Natural killer cell (primary cell): Measurements from ENCODE around the gene FOXP1. TPM values are rescaled to one million over a fixed set of nuclear protein-coding genes. Genes with fewer than 3 reads are reported as not detected.

Experiments used
- ATAC-seq, 3 donors: fragments of 150-1000 bp in 2 of 3; fragments of 200-7000 bp in 1 of 3; cut with Tn5 transposase; 1 replicate in 1 of 3; 2 replicates in 2 of 3; pipeline ENCODE4 v1.10.0; 2021; ENCODE audit warnings: mild to moderate bottlenecking in 2 of 3, moderate library complexity in 2 of 3
- DNase-seq, 2 donors: peaks; one replicate each; pipeline versions ENCODE4 v3.0.0 to v3.0.0-alpha.2; 2013 to 2021; ENCODE audit warnings: mixed read lengths in 1 of 2
- H3K27ac ChIP-seq: one replicate; pipeline ENCODE4 v1.5.1; 2013; ENCODE audit warnings: mild to moderate bottlenecking, low read length
- H3K27me3 ChIP-seq: one replicate; pipeline ENCODE4 v1.6.1; 2013; ENCODE audit warnings: low read length; ENCODE audit not compliant: control insufficient read depth, insufficient read depth
- H3K36me3 ChIP-seq: one replicate; pipeline ENCODE4 v1.6.1; 2013; ENCODE audit warnings: low read length; ENCODE audit not compliant: control insufficient read depth, insufficient read depth
- H3K4me1 ChIP-seq: one replicate; pipeline ENCODE4 v1.6.1; 2013; ENCODE audit warnings: low read length; ENCODE audit not compliant: control insufficient read depth, insufficient read depth
- H3K4me3 ChIP-seq: one replicate; pipeline ENCODE4 v1.5.1; 2013; ENCODE audit warnings: low read length
- H3K9me3 ChIP-seq: one replicate; pipeline ENCODE4 v1.6.1; 2013; ENCODE audit warnings: low read length; ENCODE audit not compliant: control insufficient read depth, insufficient read depth
- H3K27ac Mint-ChIP-seq, 2 donors: one replicate each; pipeline ENCODE4 v1.8.0; 2022; ENCODE audit warnings: mild to moderate bottlenecking in 2 of 2, mixed read lengths in 2 of 2, moderate library complexity in 1 of 2
- H3K27me3 Mint-ChIP-seq, 2 donors: one replicate each; pipeline ENCODE4 v1.8.0; 2022; ENCODE audit warnings: low read depth in 2 of 2, mixed read lengths in 2 of 2
- H3K36me3 Mint-ChIP-seq: one replicate; pipeline ENCODE4 v1.8.0; 2022; ENCODE audit warnings: mixed read lengths
- H3K4me1 Mint-ChIP-seq, 2 donors: one replicate each; pipeline ENCODE4 v1.8.0; 2022; ENCODE audit warnings: mixed read lengths in 2 of 2
- H3K4me3 Mint-ChIP-seq: one replicate; pipeline ENCODE4 v1.8.0; 2022; ENCODE audit warnings: mild to moderate bottlenecking, moderate library complexity, mixed read lengths
- H3K9me3 Mint-ChIP-seq, 2 donors: one replicate each; pipeline ENCODE4 v1.8.0; 2022; ENCODE audit warnings: mixed read lengths in 2 of 2
- WGBS: methylation state at CpG from one replicate; pipeline ENCODE4 v1.1.7; 2013; ENCODE audit warnings: missing lambda C conversion rate; ENCODE audit not compliant: insufficient coverage; 5-methylcytosine and 5-hydroxymethylcytosine counted together
- intact Hi-C: fragments of 100-400 bp; cut with micrococcal nuclease; formaldehyde crosslinking; loops from one replicate; pipeline ENCODE4 v1.14.2; 2022
- total RNA-seq, 4 donors: library from RNA; stranded (reverse); fragments of 120-200 nt in 1 of 4; gene quantifications; one replicate each; pipeline versions ENCODE4 v1.2.3 to v1.2.4, GENCODE V29; 2013 to 2022
- TF ChIP-seq, protein P1 (sequence below): fragments of 200-600 bp; IDR thresholded peaks from one replicate; pipeline ENCODE4 v1.8.0; 2022; ENCODE audit warnings: antibody characterized with exemption

The FOXP1 gene
- total RNA-seq, 3 donors from 2014 or later (not counting 1 experiment from before 2014, with no cell fraction given), result 166 to 185 (median 166) TPM

DNA sequence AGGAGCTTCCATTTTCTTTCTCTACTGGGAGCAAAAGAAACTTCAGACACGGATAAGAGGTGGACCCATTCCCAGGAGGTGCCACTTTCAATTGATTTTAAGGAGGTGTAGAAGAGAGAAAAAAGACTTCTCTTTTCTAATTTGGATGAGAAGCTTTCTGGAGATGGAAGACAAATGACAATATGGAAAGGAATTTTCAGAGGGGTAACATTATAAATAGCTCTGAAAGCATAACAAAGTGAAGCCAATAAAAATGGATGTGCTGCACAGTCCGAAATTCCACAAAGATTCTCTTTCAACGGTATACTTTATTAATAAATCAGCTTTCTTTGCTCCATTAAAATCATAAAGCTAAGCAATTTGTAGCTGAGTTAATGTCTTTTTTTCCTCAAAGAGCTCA is 663.9 kb downstream of the FOXP1 start:
- H3K4me3 ChIP-seq, result no peak overlapping the region
- peaks cover 2% of the 10 kb centered on the region for H3K27me3 ChIP-seq
- TF ChIP-seq, protein P1, sequence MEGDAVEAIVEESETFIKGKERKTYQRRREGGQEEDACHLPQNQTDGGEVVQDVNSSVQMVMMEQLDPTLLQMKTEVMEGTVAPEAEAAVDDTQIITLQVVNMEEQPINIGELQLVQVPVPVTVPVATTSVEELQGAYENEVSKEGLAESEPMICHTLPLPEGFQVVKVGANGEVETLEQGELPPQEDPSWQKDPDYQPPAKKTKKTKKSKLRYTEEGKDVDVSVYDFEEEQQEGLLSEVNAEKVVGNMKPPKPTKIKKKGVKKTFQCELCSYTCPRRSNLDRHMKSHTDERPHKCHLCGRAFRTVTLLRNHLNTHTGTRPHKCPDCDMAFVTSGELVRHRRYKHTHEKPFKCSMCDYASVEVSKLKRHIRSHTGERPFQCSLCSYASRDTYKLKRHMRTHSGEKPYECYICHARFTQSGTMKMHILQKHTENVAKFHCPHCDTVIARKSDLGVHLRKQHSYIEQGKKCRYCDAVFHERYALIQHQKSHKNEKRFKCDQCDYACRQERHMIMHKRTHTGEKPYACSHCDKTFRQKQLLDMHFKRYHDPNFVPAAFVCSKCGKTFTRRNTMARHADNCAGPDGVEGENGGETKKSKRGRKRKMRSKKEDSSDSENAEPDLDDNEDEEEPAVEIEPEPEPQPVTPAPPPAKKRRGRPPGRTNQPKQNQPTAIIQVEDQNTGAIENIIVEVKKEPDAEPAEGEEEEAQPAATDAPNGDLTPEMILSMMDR, result no peak
- Mint-ChIP-seq H3K27me3 (peaks cover 7 to 16% of the 10 kb centered on the region in 2 donors), H3K4me1 (no peaks in the 10 kb centered on the region), H3K36me3 (no peaks in the 10 kb centered on the region), H3K9me3 (no peaks in the 10 kb centered on the region), H3K27ac (no peak overlapping the region), H3K4me3 (no peak overlapping the region)
- H3K27ac ChIP-seq, result no peak overlapping the region
- no peaks in the 10 kb centered on the region for H3K36me3 ChIP-seq
- H3K9me3 ChIP-seq, result no peaks in the 10 kb centered on the region
- no peak for DNase-seq
- intact Hi-C loops, result no loop called here
- no peaks in the 10 kb centered on the region for H3K4me1 ChIP-seq
- ATAC-seq, result no peak
- 80% methylated on average over 3 of the region's 3 CpGs for WGBS

DNA sequence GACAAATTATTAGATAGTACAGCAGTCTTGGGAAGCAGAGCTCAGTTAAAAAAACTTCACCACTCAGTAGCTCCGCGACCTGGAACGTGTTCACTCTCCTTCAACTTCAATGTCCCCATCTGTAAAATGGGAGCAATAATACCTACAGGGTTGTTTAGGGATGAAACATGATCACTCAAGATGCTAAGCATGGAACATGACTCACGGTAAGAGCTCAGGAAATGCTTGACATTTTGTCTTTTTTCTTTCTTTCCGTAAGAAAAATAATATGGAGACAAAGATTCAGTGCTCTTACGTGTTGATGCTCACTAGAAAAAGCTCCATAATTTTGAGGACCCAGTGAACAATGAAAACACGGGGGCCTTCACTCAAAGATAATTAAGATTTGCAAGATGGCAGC is 664.4 kb downstream of the FOXP1 start:
- Histone ChIP-seq H3K4me3 (no peak overlapping the region), H3K4me1 (no peaks in the 10 kb centered on the region), H3K27me3 (peaks cover 2% of the 10 kb centered on the region), H3K9me3 (no peaks in the 10 kb centered on the region), H3K36me3 (no peaks in the 10 kb centered on the region), H3K27ac (no peak overlapping the region)
- no peak overlapping the region for H3K4me3 Mint-ChIP-seq
- TF ChIP-seq, protein P1, result no peak
- no peak overlapping the region for H3K27ac Mint-ChIP-seq
- 93% methylated on average over 5 of the region's 7 CpGs for WGBS
- peaks cover 8 to 20% of the 10 kb centered on the region in 2 donors for H3K27me3 Mint-ChIP-seq
- no peak for ATAC-seq
- DNase-seq, result no peak
- H3K9me3 Mint-ChIP-seq, result no peaks in the 10 kb centered on the region
- H3K36me3 Mint-ChIP-seq, result no peaks in the 10 kb centered on the region
- intact Hi-C loops, result no loop called here
- H3K4me1 Mint-ChIP-seq, result no peaks in the 10 kb centered on the region

DNA sequence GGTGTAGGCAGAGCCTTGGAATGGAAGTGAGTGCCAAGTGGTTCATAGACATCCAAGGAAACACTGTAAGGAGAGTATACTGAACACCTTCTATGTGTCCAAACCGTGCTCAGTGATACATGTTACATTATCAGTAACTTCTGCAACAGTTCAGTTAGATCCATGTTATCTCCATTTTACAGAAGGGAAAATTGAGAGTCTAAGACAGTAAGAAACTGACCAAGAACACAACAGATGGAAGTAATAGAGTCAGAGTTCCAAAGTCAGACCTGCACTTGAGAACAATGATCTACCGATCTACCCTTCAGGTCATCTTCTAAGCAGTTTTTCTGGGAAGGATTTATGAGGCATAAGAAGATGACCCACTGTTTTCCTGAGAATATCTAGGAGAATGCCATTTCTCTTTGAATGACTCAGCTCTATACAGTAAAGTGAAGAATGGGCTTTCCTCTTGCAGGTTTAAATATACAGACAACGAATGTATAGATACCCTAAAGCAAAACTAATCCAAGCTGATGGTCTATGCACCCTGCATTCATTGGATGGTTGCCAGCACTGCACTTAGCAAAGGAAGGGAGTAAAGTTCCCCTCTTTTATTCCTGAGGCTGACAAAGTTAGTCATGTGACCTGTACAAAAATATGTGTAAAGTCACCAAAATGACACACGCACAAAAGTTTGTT is 667.0 kb downstream of the FOXP1 start:
- Histone ChIP-seq H3K4me1 (no peaks in the 10 kb centered on the region), H3K27ac (no peak overlapping the region), H3K27me3 (no peaks in the 10 kb centered on the region), H3K9me3 (no peaks in the 10 kb centered on the region), H3K36me3 (no peaks in the 10 kb centered on the region), H3K4me3 (no peak overlapping the region)
- H3K27ac Mint-ChIP-seq, result no peak overlapping the region
- DNase-seq (no peak), ATAC-seq (no peak)
- 66% methylated on average over 4 of the region's 4 CpGs for WGBS
- no peaks in the 10 kb centered on the region for H3K9me3 Mint-ChIP-seq
- no peak overlapping the region for H3K4me3 Mint-ChIP-seq
- H3K4me1 Mint-ChIP-seq, result no peaks in the 10 kb centered on the region
- intact Hi-C loops, result no loop called here
- H3K36me3 Mint-ChIP-seq, result no peaks in the 10 kb centered on the region
- TF ChIP-seq, protein P1, result no peak
- H3K27me3 Mint-ChIP-seq, result peaks cover 11 to 20% of the 10 kb centered on the region in 2 donors

DNA sequence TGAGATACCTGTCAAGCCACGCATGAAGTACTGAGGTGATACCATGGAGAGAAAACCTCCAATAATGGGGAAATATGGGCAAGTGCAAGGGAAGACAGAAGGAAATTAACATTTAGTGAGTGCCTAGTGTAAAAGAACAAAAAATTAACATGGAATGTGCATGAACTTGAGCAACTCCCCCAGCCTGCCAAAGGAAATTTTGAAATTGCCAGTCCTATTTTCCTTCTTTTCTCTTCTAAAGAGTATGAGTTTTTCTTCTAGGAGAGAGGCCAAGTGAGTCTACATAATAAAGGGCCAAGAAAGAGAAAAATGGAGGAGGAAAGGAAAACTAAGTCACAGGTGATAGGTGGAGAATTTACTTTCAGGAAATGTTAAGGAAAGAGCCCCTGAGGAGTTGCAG is 668.7 kb downstream of the FOXP1 start:
- intact Hi-C loops, result no loop called here
- no peaks in the 10 kb centered on the region for H3K36me3 Mint-ChIP-seq
- Histone ChIP-seq H3K27me3 (no peaks in the 10 kb centered on the region), H3K4me1 (no peaks in the 10 kb centered on the region), H3K27ac (no peak overlapping the region), H3K4me3 (no peak overlapping the region), H3K36me3 (no peaks in the 10 kb centered on the region), H3K9me3 (no peaks in the 10 kb centered on the region)
- WGBS, result no CpG with 5 or more reads among the region's 1 CpG
- H3K4me3 Mint-ChIP-seq, result no peak overlapping the region
- no peaks in the 10 kb centered on the region for H3K4me1 Mint-ChIP-seq
- no peak overlapping the region for H3K27ac Mint-ChIP-seq
- ATAC-seq (no peak), DNase-seq (no peak)
- no peaks in the 10 kb centered on the region for H3K9me3 Mint-ChIP-seq
- TF ChIP-seq, protein P1, result no peak
- H3K27me3 Mint-ChIP-seq, result peaks cover 14 to 24% of the 10 kb centered on the region in 2 donors
